GM19193 (cell line): ENCODE results near the gene SPATS2.

Experiments
- POLR2A ChIP-seq: IDR thresholded peaks from 4 replicates; pipeline ENCODE4 v1.6.1; 2011; ENCODE audit not compliant: insufficient read depth, insufficient read length; ENCODE audit errors: extremely low read depth

The SPATS2 gene

GRCh38 chr12:49549735-49550692 lies 182.8 kb downstream of the SPATS2 start:
- no peak for TF ChIP-seq POLR2A

- TF ChIP-seq POLR2A, result no peak
Measured at GRCh38 chr12:49550693-49551252, 183.5 kb downstream of the SPATS2 start.

- TF ChIP-seq POLR2A, result no peak
Measured at GRCh38 chr12:49552014-49552413, 184.8 kb downstream of the SPATS2 start.

GRCh38 chr12:49552425-49552824 lies 185.2 kb downstream of the SPATS2 start:
- no peak for TF ChIP-seq POLR2A

- no peak for TF ChIP-seq POLR2A
Measured at GRCh38 chr12:49552899-49553298, 185.6 kb downstream of the SPATS2 start.

- TF ChIP-seq POLR2A, result no peak
Measured at GRCh38 chr12:49553512-49554088, 186.3 kb downstream of the SPATS2 start.

- TF ChIP-seq POLR2A, result no peak
Measured at GRCh38 chr12:49554266-49554665, 187.0 kb downstream of the SPATS2 start.

- TF ChIP-seq POLR2A, result no peak
Measured at GRCh38 chr12:49555631-49556390, 188.5 kb downstream of the SPATS2 start.

- no peak for TF ChIP-seq POLR2A
Measured at GRCh38 chr12:49556391-49557186, 189.3 kb downstream of the SPATS2 start.

GRCh38 chr12:49557187-49557916 lies 190.1 kb downstream of the SPATS2 start:
- peak; percentile 27 for TF ChIP-seq POLR2A

- no peak for TF ChIP-seq POLR2A
Measured at GRCh38 chr12:49557917-49558215, 190.6 kb downstream of the SPATS2 start.

GRCh38 chr12:49558526-49558925 lies 191.3 kb downstream of the SPATS2 start:
- TF ChIP-seq POLR2A, result no peak

- no peak for TF ChIP-seq POLR2A
Measured at GRCh38 chr12:49559011-49559675, 191.9 kb downstream of the SPATS2 start.
